Endodermal cell (in vitro differentiated cells): Measurements from ENCODE around the gene NUPR1. TPM values are rescaled to one million over a fixed set of nuclear protein-coding genes. Genes with fewer than 3 reads are reported as not detected.

ENCODE experiments used
- DNase-seq: peaks from one replicate; pipeline ENCODE4 v3.0.0-alpha.2; 2017
- H3K27ac ChIP-seq: 2 replicates; pipeline ENCODE4 v1.5.1; 2013; ENCODE audit warnings: mild to moderate bottlenecking, low read depth, low read length, moderate library complexity
- H3K27me3 ChIP-seq: 2 replicates; pipeline ENCODE4 v1.6.1; 2013; ENCODE audit warnings: mild to moderate bottlenecking, low read length, moderate library complexity; ENCODE audit not compliant: insufficient read depth, control insufficient read depth, poor library complexity, severe bottlenecking
- H3K36me3 ChIP-seq: 2 replicates; pipeline ENCODE4 v1.7.0; 2013; ENCODE audit warnings: mild to moderate bottlenecking, low read length, moderate library complexity; ENCODE audit not compliant: control insufficient read depth, insufficient read depth
- H3K4me1 ChIP-seq: one replicate; pipeline ENCODE4 v1.7.0; 2013; ENCODE audit warnings: low read length; ENCODE audit not compliant: control insufficient read depth, insufficient read depth
- H3K4me3 ChIP-seq: 2 replicates; pipeline ENCODE4 v1.5.1; 2013; ENCODE audit warnings: mild to moderate bottlenecking, low read length, moderate library complexity
- H3K9ac ChIP-seq: 2 replicates; pipeline ENCODE4 v1.6.1; 2013; ENCODE audit warnings: mild to moderate bottlenecking, low read length, moderate library complexity; ENCODE audit not compliant: poor library complexity, severe bottlenecking; ENCODE audit errors: extremely low read depth
- H3K9me3 ChIP-seq: 2 replicates; pipeline ENCODE4 v1.6.1; 2013; ENCODE audit warnings: mild to moderate bottlenecking, low read length, moderate library complexity; ENCODE audit not compliant: control insufficient read depth
- H3K27ac Mint-ChIP-seq: 2 replicates; pipeline ENCODE4 v1.8.0; 2020; ENCODE audit warnings: mixed read lengths
- H3K27me3 Mint-ChIP-seq: 2 replicates; pipeline ENCODE4 v1.8.0; 2021; ENCODE audit warnings: mild to moderate bottlenecking, mixed read lengths; ENCODE audit not compliant: insufficient read depth
- H3K36me3 Mint-ChIP-seq: 2 replicates; pipeline ENCODE4 v1.8.0; 2020; ENCODE audit warnings: low read depth, mixed read lengths
- H3K4me1 Mint-ChIP-seq: 2 replicates; pipeline ENCODE4 v1.8.0; 2020; ENCODE audit warnings: mixed read lengths
- H3K4me3 Mint-ChIP-seq: 2 replicates; pipeline ENCODE4 v1.8.0; 2020; ENCODE audit warnings: mild to moderate bottlenecking, moderate library complexity, mixed read lengths
- H3K9me3 Mint-ChIP-seq: 2 replicates; pipeline ENCODE4 v1.8.0; 2020; ENCODE audit warnings: mild to moderate bottlenecking, mixed read lengths
- WGBS, 2 experiments: methylation state at CpG; one replicate each; pipeline versions ENCODE4 v1.1.5 to v1.1.7; 2013; ENCODE audit warnings: missing lambda C conversion rate in 2 of 2, mixed read lengths in 1 of 2; ENCODE audit not compliant: insufficient coverage in 1 of 2, insufficient read length in 1 of 2; 5-methylcytosine and 5-hydroxymethylcytosine counted together
- total RNA-seq, 2 donors: library from RNA; stranded (reverse); fragmentation: NEBNext Ultra II Directional in 1 of 2; extraction: Animal tissue kit (Norgen Biotek cat#: 25700) in 1 of 2; gene quantifications; 2 replicates in 1 of 2; 3 replicates in 1 of 2; pipeline ENCODE4 v1.2.1, GENCODE V29; 2021
- TF ChIP-seq, protein P1 (sequence below): fragments of 200-600 bp; sonication (generic); conservative IDR thresholded peaks from 2 replicates; pipeline ENCODE4 v1.5.0; 2021; ENCODE audit warnings: antibody characterized with exemption, mild to moderate bottlenecking

NUPR1 gene
- total RNA-seq, 2 donors from 2014 or later, result not detected

DNA sequence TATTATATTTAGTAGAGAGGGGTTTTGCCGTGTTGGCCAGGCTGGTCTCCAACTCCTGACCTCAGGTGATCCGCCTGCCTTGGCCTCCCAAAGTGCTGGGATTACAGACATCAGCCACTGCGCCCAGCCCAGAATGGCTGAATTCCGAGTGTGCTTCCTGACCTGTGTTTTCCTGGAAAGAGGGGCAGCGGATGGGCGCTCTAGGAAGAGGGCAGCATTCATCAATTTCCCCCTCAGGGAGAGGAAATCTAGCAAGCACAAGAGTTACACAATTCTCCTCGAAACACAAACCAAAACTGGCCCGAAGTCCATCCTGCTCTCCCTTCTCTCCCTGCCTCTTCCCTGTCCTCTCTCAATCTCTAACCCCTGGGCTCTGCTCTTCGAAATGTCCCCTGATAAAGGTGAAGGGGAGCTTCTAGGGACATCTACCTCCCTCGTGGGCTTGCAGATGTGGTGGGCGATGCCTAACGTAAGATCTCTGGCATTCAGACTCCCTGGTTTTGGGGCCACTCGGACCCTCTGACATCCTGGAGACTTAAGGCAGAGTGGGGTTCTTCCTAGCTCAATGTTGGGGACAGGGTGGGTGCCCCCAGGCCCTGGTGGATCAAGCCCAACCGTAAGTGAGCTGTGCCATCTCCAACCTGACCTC lies 33.2 kb downstream of the NUPR1 start:
- H3K9me3 Mint-ChIP-seq, result no peaks in the 10 kb centered on the region
- H3K9ac ChIP-seq, result no peak overlapping the region
- no peaks in the 10 kb centered on the region for H3K4me1 ChIP-seq
- H3K4me3 ChIP-seq, result no peak overlapping the region
- H3K27ac Mint-ChIP-seq, result no peak overlapping the region
- peaks cover 11% of the 10 kb centered on the region for H3K27me3 Mint-ChIP-seq
- TF ChIP-seq, protein P1, sequence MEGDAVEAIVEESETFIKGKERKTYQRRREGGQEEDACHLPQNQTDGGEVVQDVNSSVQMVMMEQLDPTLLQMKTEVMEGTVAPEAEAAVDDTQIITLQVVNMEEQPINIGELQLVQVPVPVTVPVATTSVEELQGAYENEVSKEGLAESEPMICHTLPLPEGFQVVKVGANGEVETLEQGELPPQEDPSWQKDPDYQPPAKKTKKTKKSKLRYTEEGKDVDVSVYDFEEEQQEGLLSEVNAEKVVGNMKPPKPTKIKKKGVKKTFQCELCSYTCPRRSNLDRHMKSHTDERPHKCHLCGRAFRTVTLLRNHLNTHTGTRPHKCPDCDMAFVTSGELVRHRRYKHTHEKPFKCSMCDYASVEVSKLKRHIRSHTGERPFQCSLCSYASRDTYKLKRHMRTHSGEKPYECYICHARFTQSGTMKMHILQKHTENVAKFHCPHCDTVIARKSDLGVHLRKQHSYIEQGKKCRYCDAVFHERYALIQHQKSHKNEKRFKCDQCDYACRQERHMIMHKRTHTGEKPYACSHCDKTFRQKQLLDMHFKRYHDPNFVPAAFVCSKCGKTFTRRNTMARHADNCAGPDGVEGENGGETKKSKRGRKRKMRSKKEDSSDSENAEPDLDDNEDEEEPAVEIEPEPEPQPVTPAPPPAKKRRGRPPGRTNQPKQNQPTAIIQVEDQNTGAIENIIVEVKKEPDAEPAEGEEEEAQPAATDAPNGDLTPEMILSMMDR, result no peak
- 87 to 90% methylated on average over 11 to 14 of the region's 14 CpGs for WGBS, 2 experiments
- no peak overlapping the region for H3K4me3 Mint-ChIP-seq
- no peaks in the 10 kb centered on the region for H3K27me3 ChIP-seq
- no peak overlapping the region for H3K27ac ChIP-seq
- no peak for DNase-seq
- no peaks in the 10 kb centered on the region for H3K36me3 Mint-ChIP-seq
- no peaks in the 10 kb centered on the region for H3K4me1 Mint-ChIP-seq
- H3K36me3 ChIP-seq, result no peaks in the 10 kb centered on the region
- no peaks in the 10 kb centered on the region for H3K9me3 ChIP-seq

DNA sequence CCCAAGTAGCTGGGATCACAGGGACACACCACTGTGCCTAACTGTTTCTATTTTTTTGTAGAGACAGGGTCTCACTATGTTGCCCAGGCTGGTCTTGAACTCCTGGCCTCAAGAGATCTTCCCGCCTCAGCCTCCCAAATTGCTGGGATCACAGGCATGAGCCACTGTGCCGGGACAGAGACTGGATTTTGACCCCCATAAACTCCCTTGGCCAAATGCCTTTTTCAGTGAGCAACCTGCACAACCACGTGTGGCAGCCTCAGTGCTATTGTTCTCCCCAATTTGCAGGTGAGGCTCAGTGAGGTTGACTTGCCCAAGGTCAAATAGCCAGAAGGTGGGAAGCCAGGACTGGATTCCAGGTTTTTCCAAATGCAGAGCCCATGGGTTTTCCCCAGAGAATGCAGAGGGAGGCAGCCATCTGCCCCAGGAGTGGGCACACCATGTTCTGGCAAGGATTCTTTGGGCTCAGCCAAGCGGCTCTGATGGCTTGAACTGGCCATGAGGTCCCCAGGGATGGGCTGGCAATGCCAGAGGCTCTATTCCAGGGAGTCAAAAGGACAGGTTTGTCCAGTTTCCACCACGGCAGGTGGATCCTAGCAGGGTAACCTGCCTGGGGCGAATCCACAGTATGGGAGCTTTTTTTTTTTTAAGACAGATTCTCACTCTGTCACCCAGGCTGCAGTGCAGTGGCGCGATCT lies 33.9 kb downstream of the NUPR1 start:
- Histone ChIP-seq H3K9me3 (no peaks in the 10 kb centered on the region), H3K4me3 (no peak overlapping the region), H3K27ac (no peak overlapping the region), H3K36me3 (no peaks in the 10 kb centered on the region), H3K9ac (no peak overlapping the region), H3K4me1 (no peaks in the 10 kb centered on the region), H3K27me3 (no peaks in the 10 kb centered on the region)
- Mint-ChIP-seq H3K4me3 (no peak overlapping the region), H3K4me1 (no peaks in the 10 kb centered on the region), H3K36me3 (no peaks in the 10 kb centered on the region), H3K27ac (no peak overlapping the region), H3K9me3 (no peaks in the 10 kb centered on the region), H3K27me3 (peaks cover 12% of the 10 kb centered on the region)
- TF ChIP-seq, protein P1, result no peak
- 71 to 90% methylated on average over 5 to 8 of the region's 8 CpGs for WGBS, 2 experiments
- no peak for DNase-seq

DNA sequence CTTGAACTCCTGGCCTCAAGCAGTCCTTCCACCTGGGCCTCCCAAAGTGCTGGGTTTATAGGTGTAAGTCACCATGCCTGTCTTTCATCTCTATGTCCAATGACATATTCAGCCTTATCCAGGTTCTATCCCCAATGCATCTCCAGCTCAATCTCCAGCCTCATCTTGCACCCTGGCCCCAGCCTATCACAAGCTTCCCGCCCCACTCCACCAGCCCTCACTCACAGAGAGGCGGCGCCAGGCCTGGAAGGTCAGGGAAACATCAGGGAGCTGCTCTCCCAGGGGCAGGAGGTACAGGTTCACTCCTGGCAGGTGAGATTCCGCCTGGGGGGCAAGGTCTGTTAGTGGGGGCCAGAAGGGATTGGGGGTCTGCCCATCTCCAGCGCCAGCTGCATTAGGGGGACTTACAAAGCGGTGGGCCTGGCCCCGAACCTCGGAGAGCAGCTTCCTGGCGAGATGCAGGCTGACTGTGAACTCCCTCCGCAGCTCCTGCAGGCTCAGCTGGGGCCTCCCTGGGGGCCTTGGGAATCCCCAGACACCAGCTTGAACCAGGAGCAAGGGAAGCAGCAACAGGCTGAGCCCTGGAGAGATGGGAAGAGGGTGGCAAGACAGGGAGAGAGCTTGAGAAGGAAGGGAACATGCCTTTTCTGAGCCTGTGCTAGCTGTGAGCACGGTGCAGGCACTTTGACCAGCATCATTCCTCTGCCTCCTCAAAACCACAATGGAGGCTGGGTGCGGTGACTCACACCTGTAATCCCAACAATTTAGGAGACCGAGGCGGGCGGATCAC lies 35.1 kb downstream of the NUPR1 start:
- no peaks in the 10 kb centered on the region for H3K36me3 Mint-ChIP-seq
- H3K4me3 Mint-ChIP-seq, result no peak overlapping the region
- no peak overlapping the region for H3K27ac Mint-ChIP-seq
- TF ChIP-seq, protein P1, result no peak
- Histone ChIP-seq H3K27me3 (no peaks in the 10 kb centered on the region), H3K36me3 (no peaks in the 10 kb centered on the region), H3K4me3 (no peak overlapping the region), H3K27ac (no peak overlapping the region), H3K4me1 (no peaks in the 10 kb centered on the region), H3K9me3 (no peaks in the 10 kb centered on the region), H3K9ac (no peak overlapping the region)
- no peaks in the 10 kb centered on the region for H3K9me3 Mint-ChIP-seq
- peaks cover 12% of the 10 kb centered on the region for H3K27me3 Mint-ChIP-seq
- H3K4me1 Mint-ChIP-seq, result no peaks in the 10 kb centered on the region
- no peak for DNase-seq
- WGBS, 2 experiments, result 86 to 91% methylated on average over 4 to 15 of the region's 15 CpGs
